Measurements from ENCODE around the gene KRT14.
"Not testable (repeated sequence)": the region's sequence is repeated elsewhere in the genome, so short reads cannot be mapped to it uniquely, and the experiment has no call there.

The KRT14 gene

GRCh38 chr17:41586863-41587495, at the start of gene KRT14:
KRT14 (minus strand) TSS chr17:41586895; CDS start chr17:41586834, 61 bp downstream.
- FAIRE-seq = no peak

GRCh38 chr17:41635121-41636097, 48.7 kb upstream of the KRT14 start:
- no peak for FAIRE-seq

- FAIRE-seq = no peak
Observed at GRCh38 chr17:41634639-41635038, 47.9 kb upstream of the KRT14 start.

- FAIRE-seq = no peak
Observed at GRCh38 chr17:41633556-41634199, 47.0 kb upstream of the KRT14 start.

- no peak for FAIRE-seq
Observed at GRCh38 chr17:41632482-41633105, 45.9 kb upstream of the KRT14 start.

GRCh38 chr17:41631898-41632285, 45.2 kb upstream of the KRT14 start:
- no peak for FAIRE-seq

GRCh38 chr17:41631025-41631897, 44.6 kb upstream of the KRT14 start:
- no peak for FAIRE-seq

GRCh38 chr17:41629826-41630670, 43.4 kb upstream of the KRT14 start:
- no peak for FAIRE-seq

- no peak for FAIRE-seq
Observed at GRCh38 chr17:41629316-41629715, 42.6 kb upstream of the KRT14 start.

GRCh38 chr17:41628621-41629255, 42.0 kb upstream of the KRT14 start:
- not testable (repeated sequence) for FAIRE-seq

GRCh38 chr17:41628073-41628370, 41.3 kb upstream of the KRT14 start:
- not testable (repeated sequence) for FAIRE-seq

- no peak for FAIRE-seq
Observed at GRCh38 chr17:41627316-41628072, 40.8 kb upstream of the KRT14 start.

- not testable (repeated sequence) for FAIRE-seq
Observed at GRCh38 chr17:41626914-41627295, 40.2 kb upstream of the KRT14 start.

GRCh38 chr17:41626028-41626913, 39.6 kb upstream of the KRT14 start:
- FAIRE-seq = not testable (repeated sequence)

- FAIRE-seq = no peak
Observed at GRCh38 chr17:41625602-41626001, 38.9 kb upstream of the KRT14 start.

GRCh38 chr17:41624208-41625101, 37.8 kb upstream of the KRT14 start, which contains the start of gene KRT17:
KRT17 (minus strand) TSS chr17:41624575; CDS start chr17:41624509, 66 bp downstream.
- no peak for FAIRE-seq

- not testable (repeated sequence) for FAIRE-seq
Observed at GRCh38 chr17:41623184-41623861, 36.6 kb upstream of the KRT14 start.
